Vagina (tissue), 2 donors: ENCODE data around the gene SERPINA3.
"Not testable (repeated sequence)": the region's sequence is repeated elsewhere in the genome, so short reads cannot be mapped to it uniquely, and the experiment has no call there.

Experiments used
- POLR2A ChIP-seq, 2 donors: fragments of 450-650 bp; IDR thresholded peaks; one replicate each; pipeline ENCODE4 v1.6.1; 2017; ENCODE audit warnings: antibody characterized with exemption in 2 of 2, mild to moderate bottlenecking in 2 of 2, moderate library complexity in 2 of 2
- TF ChIP-seq, protein P1 (sequence below), 3 experiments: fragments of 450-650 bp in 2 of 3; fragments of 200-600 bp in 1 of 3; sonication (generic) in 1 of 3; IDR thresholded peaks; one replicate each; pipeline ENCODE4 v1.5.1; 2017 to 2019; ENCODE audit warnings: antibody characterized with exemption in 3 of 3, mild to moderate bottlenecking in 2 of 3, moderate library complexity in 2 of 3

DNA sequence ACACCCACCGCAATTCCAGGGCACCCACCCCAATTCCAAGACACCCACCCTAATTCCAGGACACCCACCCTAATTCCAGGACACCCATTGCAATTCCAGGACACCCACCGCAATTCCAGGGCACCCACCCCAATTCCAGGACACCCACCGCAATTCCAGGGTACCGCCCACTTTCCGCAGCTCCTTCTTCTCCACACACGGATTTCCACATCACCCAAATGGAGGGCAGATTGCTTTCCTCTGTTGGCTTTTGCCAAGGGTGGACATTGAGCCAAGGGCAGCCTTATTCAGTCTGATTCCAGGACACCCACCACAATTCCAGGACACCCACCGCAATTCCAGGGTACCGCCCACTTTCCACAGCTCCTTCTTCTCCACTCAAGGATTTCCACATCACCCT is 25.6 kb downstream of the SERPINA3 start:
- not testable (repeated sequence) for TF ChIP-seq POLR2A (IDR thresholded peaks at IDR 0.05)
- TF ChIP-seq, protein P1, sequence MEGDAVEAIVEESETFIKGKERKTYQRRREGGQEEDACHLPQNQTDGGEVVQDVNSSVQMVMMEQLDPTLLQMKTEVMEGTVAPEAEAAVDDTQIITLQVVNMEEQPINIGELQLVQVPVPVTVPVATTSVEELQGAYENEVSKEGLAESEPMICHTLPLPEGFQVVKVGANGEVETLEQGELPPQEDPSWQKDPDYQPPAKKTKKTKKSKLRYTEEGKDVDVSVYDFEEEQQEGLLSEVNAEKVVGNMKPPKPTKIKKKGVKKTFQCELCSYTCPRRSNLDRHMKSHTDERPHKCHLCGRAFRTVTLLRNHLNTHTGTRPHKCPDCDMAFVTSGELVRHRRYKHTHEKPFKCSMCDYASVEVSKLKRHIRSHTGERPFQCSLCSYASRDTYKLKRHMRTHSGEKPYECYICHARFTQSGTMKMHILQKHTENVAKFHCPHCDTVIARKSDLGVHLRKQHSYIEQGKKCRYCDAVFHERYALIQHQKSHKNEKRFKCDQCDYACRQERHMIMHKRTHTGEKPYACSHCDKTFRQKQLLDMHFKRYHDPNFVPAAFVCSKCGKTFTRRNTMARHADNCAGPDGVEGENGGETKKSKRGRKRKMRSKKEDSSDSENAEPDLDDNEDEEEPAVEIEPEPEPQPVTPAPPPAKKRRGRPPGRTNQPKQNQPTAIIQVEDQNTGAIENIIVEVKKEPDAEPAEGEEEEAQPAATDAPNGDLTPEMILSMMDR (IDR thresholded peaks at IDR 0.05) = not testable (repeated sequence)
